ENCODE data around the gene TLNRD1.

TLNRD1 gene

GRCh38 chr15:80989081-80989517 lies 11.6 kb upstream of the TLNRD1 start:
- Mint-ChIP-seq H3K4me1 (ENCODE audit: low read depth) (peaks cover 56% of the 10 kb centered on the region), H3K9me3 (no peaks in the 10 kb centered on the region), H3K4me3 (peak overlapping the region; percentile 98), H3K27ac (peak overlapping the region; percentile 94), H3K36me3 (ENCODE audit: low read depth) (peaks cover 12% of the 10 kb centered on the region), H3K27me3 (ENCODE audit: low read depth) (no peaks in the 10 kb centered on the region)

- Mint-ChIP-seq H3K4me3 (peak within 1 kb of the TSS; percentile 98), H3K4me1 (ENCODE audit: low read depth) (peaks cover 51% of the 10 kb centered on the region), H3K9me3 (no peaks in the 10 kb centered on the region), H3K27me3 (ENCODE audit: low read depth) (no peaks in the 10 kb centered on the region), H3K27ac (peak within 1 kb of the TSS; percentile 94), H3K36me3 (ENCODE audit: low read depth) (peaks cover 9% of the 10 kb centered on the region)
Observed at GRCh38 chr15:80989518-80990478, 10.9 kb upstream of the TLNRD1 start, which contains the start of gene MESD. MESD (minus strand) TSS chr15:80989819; CDS start chr15:80989791, 28 bp downstream.

- peak overlapping the region; percentile 55 for H3K27ac Mint-ChIP-seq
- H3K36me3 Mint-ChIP-seq (ENCODE audit: low read depth): peaks cover 12% of the 10 kb centered on the region
- H3K9me3 Mint-ChIP-seq: no peaks in the 10 kb centered on the region
- peaks cover 54% of the 10 kb centered on the region for H3K4me1 Mint-ChIP-seq (ENCODE audit: low read depth)
- H3K4me3 Mint-ChIP-seq: no peak overlapping the region
- no peaks in the 10 kb centered on the region for H3K27me3 Mint-ChIP-seq (ENCODE audit: low read depth)
Observed at GRCh38 chr15:80990955-80991354, 9.8 kb upstream of the TLNRD1 start.

GRCh38 chr15:80991421-80991820 lies 9.3 kb upstream of the TLNRD1 start:
- Mint-ChIP-seq H3K36me3 (ENCODE audit: low read depth) (peaks cover 14% of the 10 kb centered on the region), H3K27ac (peak overlapping the region; percentile 55), H3K4me3 (no peak overlapping the region), H3K9me3 (no peaks in the 10 kb centered on the region), H3K27me3 (ENCODE audit: low read depth) (no peaks in the 10 kb centered on the region), H3K4me1 (ENCODE audit: low read depth) (peaks cover 55% of the 10 kb centered on the region)

GRCh38 chr15:80992006-80992405 lies 8.7 kb upstream of the TLNRD1 start:
- Mint-ChIP-seq H3K4me1 (ENCODE audit: low read depth) (peaks cover 50% of the 10 kb centered on the region), H3K9me3 (no peaks in the 10 kb centered on the region), H3K27ac (peak overlapping the region; percentile 3), H3K36me3 (ENCODE audit: low read depth) (peaks cover 14% of the 10 kb centered on the region), H3K27me3 (ENCODE audit: low read depth) (no peaks in the 10 kb centered on the region), H3K4me3 (no peak overlapping the region)

GRCh38 chr15:80992441-80992840 lies 8.3 kb upstream of the TLNRD1 start:
- Mint-ChIP-seq H3K27me3 (ENCODE audit: low read depth) (no peaks in the 10 kb centered on the region), H3K4me1 (ENCODE audit: low read depth) (peaks cover 50% of the 10 kb centered on the region), H3K4me3 (no peak overlapping the region), H3K36me3 (ENCODE audit: low read depth) (peaks cover 16% of the 10 kb centered on the region), H3K9me3 (no peaks in the 10 kb centered on the region), H3K27ac (no peak overlapping the region)

- Mint-ChIP-seq H3K4me3 (no peak overlapping the region), H3K9me3 (no peaks in the 10 kb centered on the region), H3K4me1 (ENCODE audit: low read depth) (peaks cover 52% of the 10 kb centered on the region), H3K27me3 (ENCODE audit: low read depth) (no peaks in the 10 kb centered on the region), H3K27ac (peak overlapping the region; percentile 53), H3K36me3 (ENCODE audit: low read depth) (peaks cover 8% of the 10 kb centered on the region)
Observed at GRCh38 chr15:80996247-80996646, 4.5 kb upstream of the TLNRD1 start.

- Mint-ChIP-seq H3K4me1 (ENCODE audit: low read depth) (peaks cover 38% of the 10 kb centered on the region), H3K27ac (no peak overlapping the region), H3K27me3 (ENCODE audit: low read depth) (no peaks in the 10 kb centered on the region), H3K36me3 (ENCODE audit: low read depth) (peaks cover 8% of the 10 kb centered on the region), H3K4me3 (no peak overlapping the region), H3K9me3 (no peaks in the 10 kb centered on the region)
Observed at GRCh38 chr15:80997692-80998091, 3.0 kb upstream of the TLNRD1 start.

- H3K27ac Mint-ChIP-seq: peak overlapping the region; percentile 69
- H3K4me3 Mint-ChIP-seq: no peak overlapping the region
Observed at GRCh38 chr15:80998251-80998650, 2.5 kb upstream of the TLNRD1 start.

GRCh38 chr15:80999623-81000036 lies 1.1 kb upstream of the TLNRD1 start:
- H3K4me1 Mint-ChIP-seq (ENCODE audit: low read depth): peaks cover 53% of the 10 kb centered on the region
- H3K4me3 Mint-ChIP-seq: peak overlapping the region; percentile 90
- no peaks in the 10 kb centered on the region for H3K9me3 Mint-ChIP-seq
- no peaks in the 10 kb centered on the region for H3K27me3 Mint-ChIP-seq (ENCODE audit: low read depth)
- peaks cover 20% of the 10 kb centered on the region for H3K36me3 Mint-ChIP-seq (ENCODE audit: low read depth)
- peak overlapping the region; percentile 90 for H3K27ac Mint-ChIP-seq

More at GRCh38 chr15:80998251-80998650, 2.5 kb upstream of the TLNRD1 start:
- Mint-ChIP-seq H3K27me3 (ENCODE audit: low read depth) (no peaks in the 10 kb centered on the region), H3K4me1 (ENCODE audit: low read depth) (peaks cover 40% of the 10 kb centered on the region), H3K9me3 (no peaks in the 10 kb centered on the region), H3K36me3 (ENCODE audit: low read depth) (peaks cover 9% of the 10 kb centered on the region)

GRCh38 chr15:81000144-81000623 lies 539 bp upstream of the TLNRD1 start:
- peak overlapping the region; percentile 90 for H3K27ac Mint-ChIP-seq
- no peaks in the 10 kb centered on the region for H3K27me3 Mint-ChIP-seq (ENCODE audit: low read depth)
- H3K9me3 Mint-ChIP-seq: no peaks in the 10 kb centered on the region
- peak overlapping the region; percentile 90 for H3K4me3 Mint-ChIP-seq
- peaks cover 57% of the 10 kb centered on the region for H3K4me1 Mint-ChIP-seq (ENCODE audit: low read depth)
- peaks cover 24% of the 10 kb centered on the region for H3K36me3 Mint-ChIP-seq (ENCODE audit: low read depth)

- peaks cover 51% of the 10 kb centered on the region for H3K4me1 Mint-ChIP-seq (ENCODE audit: low read depth)
- peak overlapping the region; percentile 90 for H3K4me3 Mint-ChIP-seq
- H3K27ac Mint-ChIP-seq: peak overlapping the region; percentile 71
- no peaks in the 10 kb centered on the region for H3K27me3 Mint-ChIP-seq (ENCODE audit: low read depth)
- peaks cover 24% of the 10 kb centered on the region for H3K36me3 Mint-ChIP-seq (ENCODE audit: low read depth)
- no peaks in the 10 kb centered on the region for H3K9me3 Mint-ChIP-seq
Observed at GRCh38 chr15:81001152-81002008, 657 bp downstream of the TLNRD1 start.

GRCh38 chr15:81002009-81002330 lies 1.2 kb downstream of the TLNRD1 start:
- H3K4me3 Mint-ChIP-seq: peak overlapping the region; percentile 79

GRCh38 chr15:81002331-81003096 lies 1.8 kb downstream of the TLNRD1 start:
- H3K27me3 Mint-ChIP-seq (ENCODE audit: low read depth): no peaks in the 10 kb centered on the region
- peaks cover 21% of the 10 kb centered on the region for H3K36me3 Mint-ChIP-seq (ENCODE audit: low read depth)
- no peak overlapping the region for H3K27ac Mint-ChIP-seq
- H3K4me1 Mint-ChIP-seq (ENCODE audit: low read depth): peaks cover 51% of the 10 kb centered on the region
- peak overlapping the region; percentile 50 for H3K4me3 Mint-ChIP-seq
- H3K9me3 Mint-ChIP-seq: no peaks in the 10 kb centered on the region

More at GRCh38 chr15:81002009-81002330, 1.2 kb downstream of the TLNRD1 start:
- Mint-ChIP-seq H3K27me3 (ENCODE audit: low read depth) (no peaks in the 10 kb centered on the region), H3K36me3 (ENCODE audit: low read depth) (peaks cover 24% of the 10 kb centered on the region), H3K9me3 (no peaks in the 10 kb centered on the region), H3K4me1 (ENCODE audit: low read depth) (peaks cover 51% of the 10 kb centered on the region), H3K27ac (peak overlapping the region; percentile 59)
